ENCODE results near the gene SLC25A45.

The SLC25A45 gene

GRCh38 chr11:65394125-65394536 is 11.7 kb upstream of the SLC25A45 start:
- no peak overlapping the region for H3K27ac ChIP-seq
- no peak for TF ChIP-seq ZFX (IDR thresholded peaks at IDR 0.05; ENCODE audit: borderline replicate concordance)
- TF ChIP-seq CTCF (IDR thresholded peaks at IDR 0.05): no peak

- H3K27ac ChIP-seq: no peak overlapping the region
- no peak for TF ChIP-seq ZFX (IDR thresholded peaks at IDR 0.05; ENCODE audit: borderline replicate concordance)
- no peak for TF ChIP-seq CTCF (IDR thresholded peaks at IDR 0.05)
Measured at GRCh38 chr11:65393513-65394079, 11.2 kb upstream of the SLC25A45 start.

GRCh38 chr11:65392899-65393298 is 10.5 kb upstream of the SLC25A45 start:
- no peak overlapping the region for H3K27ac ChIP-seq
- no peak for TF ChIP-seq CTCF (IDR thresholded peaks at IDR 0.05)
- TF ChIP-seq ZFX (IDR thresholded peaks at IDR 0.05; ENCODE audit: borderline replicate concordance): no peak

- no peak overlapping the region for H3K27ac ChIP-seq
- TF ChIP-seq ZFX (IDR thresholded peaks at IDR 0.05; ENCODE audit: borderline replicate concordance) (no peak), CTCF (IDR thresholded peaks at IDR 0.05) (no peak)
Measured at GRCh38 chr11:65392186-65392829, 9.9 kb upstream of the SLC25A45 start.

- TF ChIP-seq CTCF (IDR thresholded peaks at IDR 0.05): no peak
- no peak for TF ChIP-seq ZFX (IDR thresholded peaks at IDR 0.05; ENCODE audit: borderline replicate concordance)
- no peak overlapping the region for H3K27ac ChIP-seq
Measured at GRCh38 chr11:65390996-65391395, 8.6 kb upstream of the SLC25A45 start.

- H3K27ac ChIP-seq: no peak overlapping the region
- no peak for TF ChIP-seq ZFX (IDR thresholded peaks at IDR 0.05; ENCODE audit: borderline replicate concordance)
- TF ChIP-seq CTCF (IDR thresholded peaks at IDR 0.05): no peak
Measured at GRCh38 chr11:65390099-65390941, 7.9 kb upstream of the SLC25A45 start.

Measured in 22Rv1 (cell line).